Naive thymus-derived CD4-positive, alpha-beta T cell (primary cell): ENCODE data around the gene DOLK. TPM values are rescaled to one million over a fixed set of nuclear protein-coding genes. Genes with fewer than 3 reads are reported as not detected.

Experiments
- ATAC-seq: fragments of 150-1000 bp; cut with Tn5 transposase; 2 replicates; pipeline ENCODE4 v1.10.0; 2021; ENCODE audit warnings: mild to moderate bottlenecking, moderate library complexity
- CTCF ChIA-PET: fragments of 350-600 bp; sonication (Branson Sonifier 250); formaldehyde crosslinking; loops from one replicate; lab custom pipeline; 2021; ENCODE audit warnings: antibody characterized with exemption; lab: Charles Lee
- POLR2A ChIA-PET: fragments of 350-600 bp; sonication (Branson Sonifier 250); formaldehyde crosslinking; loops from one replicate; lab custom pipeline; 2021; ENCODE audit warnings: antibody characterized with exemption, inconsistent platforms; lab: Charles Lee
- DNase-seq, 9 donors: peaks; one replicate each; pipeline versions ENCODE4 v3.0.0 to v3.0.0-alpha.2; 2020 to 2022; ENCODE audit warnings: mixed read lengths in 1 of 9
- H3K27ac ChIP-seq: one replicate; pipeline ENCODE4 v1.7.0; 2013; ENCODE audit warnings: mild to moderate bottlenecking, low read depth, low read length, moderate library complexity
- H3K27me3 ChIP-seq, 2 donors: one replicate each; pipeline ENCODE4 v1.7.0; 2013; ENCODE audit warnings: low read length in 2 of 2, mild to moderate bottlenecking in 2 of 2, moderate library complexity in 2 of 2; ENCODE audit not compliant: control insufficient read depth in 2 of 2, insufficient read depth in 2 of 2
- H3K36me3 ChIP-seq, 3 experiments: 1 replicate in 2 of 3; 2 replicates in 1 of 3; pipeline ENCODE4 v1.7.0; 2013; ENCODE audit warnings: low read length in 3 of 3, mild to moderate bottlenecking in 3 of 3, moderate library complexity in 1 of 3; ENCODE audit not compliant: insufficient read depth in 3 of 3, control insufficient read depth in 2 of 3
- H3K4me1 ChIP-seq, 2 donors: one replicate each; pipeline ENCODE4 v1.7.0; 2013; ENCODE audit warnings: low read length in 2 of 2, mild to moderate bottlenecking in 2 of 2, moderate library complexity in 1 of 2; ENCODE audit not compliant: control insufficient read depth in 2 of 2, insufficient read depth in 2 of 2
- H3K4me3 ChIP-seq: 2 replicates; pipeline ENCODE4 v1.7.0; 2013; ENCODE audit warnings: mild to moderate bottlenecking, low read length
- H3K9me3 ChIP-seq, 3 experiments: 1 replicate in 2 of 3; 2 replicates in 1 of 3; pipeline ENCODE4 v1.7.0; 2013; ENCODE audit warnings: low read length in 3 of 3; ENCODE audit not compliant: control insufficient read depth in 2 of 3
- H3K27ac Mint-ChIP-seq, 9 donors: one replicate each; pipeline ENCODE4 v1.8.0; 2020 to 2022; ENCODE audit warnings: mixed read lengths in 9 of 9, mild to moderate bottlenecking in 8 of 9, moderate library complexity in 5 of 9, inconsistent platforms in 2 of 9
- H3K27me3 Mint-ChIP-seq, 5 donors: one replicate each; pipeline ENCODE4 v1.8.0; 2021 to 2022; ENCODE audit warnings: mixed read lengths in 5 of 5, mild to moderate bottlenecking in 1 of 5
- H3K36me3 Mint-ChIP-seq, 5 donors: one replicate each; pipeline ENCODE4 v1.8.0; 2020 to 2022; ENCODE audit warnings: mixed read lengths in 5 of 5, mild to moderate bottlenecking in 3 of 5, inconsistent platforms in 1 of 5
- H3K4me1 Mint-ChIP-seq, 7 donors: one replicate each; pipeline ENCODE4 v1.8.0; 2020 to 2022; ENCODE audit warnings: mixed read lengths in 7 of 7, mild to moderate bottlenecking in 3 of 7, inconsistent platforms in 1 of 7
- H3K4me3 Mint-ChIP-seq, 10 donors: one replicate each; pipeline ENCODE4 v1.8.0; 2020 to 2022; ENCODE audit warnings: mild to moderate bottlenecking in 10 of 10, mixed read lengths in 10 of 10, moderate library complexity in 6 of 10, inconsistent platforms in 2 of 10
- H3K9me3 Mint-ChIP-seq, 11 donors: one replicate each; pipeline ENCODE4 v1.8.0; 2020 to 2022; ENCODE audit warnings: mixed read lengths in 11 of 11, mild to moderate bottlenecking in 4 of 11, inconsistent platforms in 1 of 11, moderate library complexity in 1 of 11
- intact Hi-C, 2 donors: fragments of 100-400 bp; cut with micrococcal nuclease; formaldehyde crosslinking; loops; one replicate each; pipeline ENCODE4 v1.15.1; 2023
- polyA plus RNA-seq, 2 donors: library from polyadenylated mRNA; unstranded; fragments of 300-500 nt; fragmentation: Illumina TruSeq; gene quantifications; one replicate each; pipeline ENCODE4 v1.2.3, GENCODE V29; 2021
- total RNA-seq, 6 experiments: library from RNA in 5 of 6; stranded (reverse) in 5 of 6; gene quantifications; 1 replicate in 5 of 6; 2 replicates in 1 of 6; pipeline ENCODE4 v1.2.3 and lab custom pipeline; 2021 to 2026

DOLK gene
- total and polyA plus RNA-seq, 7 experiments from 2014 or later = 6.0 to 12.8 (median 9.5) TPM

DNA sequence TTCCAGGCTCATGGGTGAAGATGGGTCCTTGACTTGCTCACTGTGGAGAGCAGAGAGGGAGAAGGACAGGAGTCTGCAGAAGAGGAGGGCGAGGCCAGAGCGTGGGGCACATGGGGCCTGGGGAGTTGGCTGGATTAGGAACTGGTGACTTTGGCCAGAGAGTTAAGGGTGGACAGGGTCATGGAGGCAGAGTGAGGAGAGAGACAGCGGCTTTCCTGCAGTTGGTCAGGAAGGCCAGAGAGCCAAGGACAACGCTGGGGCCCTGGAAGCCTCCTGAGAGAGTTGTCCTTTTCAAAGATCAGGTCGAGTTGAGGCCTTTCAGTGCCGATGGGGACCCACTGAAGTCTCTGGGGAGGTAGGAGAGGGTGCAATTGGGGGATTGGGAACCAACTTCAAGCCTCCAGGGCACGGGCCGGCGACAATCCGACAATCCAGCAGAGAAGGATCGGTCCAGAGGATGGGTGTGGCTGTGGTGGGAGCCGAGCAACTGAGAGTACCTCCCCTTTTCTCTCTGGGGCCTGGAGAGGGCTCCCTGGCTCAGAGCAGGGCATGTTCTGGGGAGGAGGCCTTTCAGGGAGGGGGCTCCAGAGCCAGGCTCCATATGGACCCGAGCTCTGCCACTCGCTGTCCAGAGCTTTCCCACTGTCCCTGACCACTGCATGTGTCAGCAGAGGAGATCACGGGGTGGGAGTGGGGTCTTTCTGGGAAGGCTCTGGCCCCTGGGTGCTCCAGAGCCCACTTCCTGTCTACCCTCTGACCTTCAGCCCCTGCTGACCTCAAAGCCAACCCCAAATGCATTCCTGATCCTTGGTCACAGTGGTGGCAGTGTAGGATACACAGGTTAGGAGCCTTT lies 34.1 kb downstream of the DOLK start:
- no peaks in the 10 kb centered on the region for H3K9me3 Mint-ChIP-seq
- intact Hi-C loops = no loop called here
- Histone ChIP-seq H3K36me3 (peaks cover 2 to 61% (median 26%) of the 10 kb centered on the region in 3 experiments), H3K9me3 (no peaks in the 10 kb centered on the region), H3K27me3 (no peaks in the 10 kb centered on the region), H3K4me1 (peaks cover 1 to 42% of the 10 kb centered on the region in 2 donors), H3K27ac (peak overlapping the region; percentile 12), H3K4me3 (no peak overlapping the region)
- peak overlapping the region in 8 of 10 donors; percentile 8 to 80 (median 33) for H3K4me3 Mint-ChIP-seq
- CTCF ChIA-PET = no interaction called here
- H3K4me1 Mint-ChIP-seq = peaks cover 30 to 58% (median 48%) of the 10 kb centered on the region in 7 donors
- no peak for ATAC-seq
- peak overlapping the region; percentile 57 to 92 (median 82) for H3K27ac Mint-ChIP-seq
- no peaks in the 10 kb centered on the region for H3K27me3 Mint-ChIP-seq
- POLR2A ChIA-PET = interaction anchor here (2.0 kb wide), 1 partner anchor 11 kb away, joined by 7 read pairs; no protein-coding TSS in a partner anchor
- DNase-seq = no peak
- peaks cover 10 to 35% (median 21%) of the 10 kb centered on the region in 5 donors for H3K36me3 Mint-ChIP-seq

DNA sequence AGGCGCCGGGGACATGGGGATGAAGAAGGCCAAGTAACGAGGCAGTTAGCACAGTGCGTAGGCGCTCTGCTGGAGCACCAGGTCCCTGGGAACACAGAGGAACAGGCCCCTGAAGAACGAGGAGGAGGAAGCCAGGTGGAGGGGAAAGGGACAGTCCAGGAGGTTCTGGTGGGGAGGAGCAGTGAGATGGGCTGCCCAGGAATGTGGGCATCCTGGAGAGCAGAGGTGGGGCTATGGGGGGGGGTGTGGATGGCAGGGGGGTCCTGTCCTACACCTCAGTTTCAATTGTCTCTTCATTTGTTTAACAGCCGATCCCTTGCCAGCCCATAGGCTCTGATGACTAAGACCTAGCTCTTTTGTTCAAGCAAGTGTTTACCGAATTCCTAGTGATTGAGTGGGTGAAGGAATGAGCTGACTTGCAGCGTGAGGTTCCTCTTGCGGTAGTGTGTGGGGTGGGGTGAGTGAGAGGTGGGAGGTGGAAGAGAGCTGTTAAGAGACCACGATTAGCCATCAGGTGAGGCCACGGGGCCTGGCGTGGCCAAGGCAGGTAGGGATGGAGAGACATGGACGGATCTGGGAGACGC lies 35.0 kb downstream of the DOLK start:
- H3K36me3 ChIP-seq = peaks cover 10 to 61% (median 29%) of the 10 kb centered on the region in 3 experiments
- peaks cover 32 to 60% (median 45%) of the 10 kb centered on the region in 7 donors for H3K4me1 Mint-ChIP-seq
- peak overlapping the region; percentile 71 to 92 (median 82) for H3K27ac Mint-ChIP-seq
- H3K4me1 ChIP-seq = peaks cover 5 to 42% of the 10 kb centered on the region in 2 donors
- no peaks in the 10 kb centered on the region for H3K27me3 ChIP-seq
- H3K27ac ChIP-seq = peak overlapping the region; percentile 10
- DNase-seq (peak in 1 of 9 donors; percentile 50), ATAC-seq (no peak)
- intact Hi-C loops = no loop called here
- H3K9me3 Mint-ChIP-seq = no peaks in the 10 kb centered on the region
- H3K4me3 Mint-ChIP-seq = peak overlapping the region; percentile 3 to 80 (median 28)
- H3K36me3 Mint-ChIP-seq = peaks cover 13 to 40% (median 23%) of the 10 kb centered on the region in 5 donors
- no peaks in the 10 kb centered on the region for H3K27me3 Mint-ChIP-seq
- POLR2A ChIA-PET = interaction anchor here (2.0 kb wide), 1 partner anchor 10 kb away, joined by 7 read pairs; no protein-coding TSS in a partner anchor
- CTCF ChIA-PET = no interaction called here
- no peak overlapping the region for H3K4me3 ChIP-seq
- H3K9me3 ChIP-seq = no peaks in the 10 kb centered on the region

DNA sequence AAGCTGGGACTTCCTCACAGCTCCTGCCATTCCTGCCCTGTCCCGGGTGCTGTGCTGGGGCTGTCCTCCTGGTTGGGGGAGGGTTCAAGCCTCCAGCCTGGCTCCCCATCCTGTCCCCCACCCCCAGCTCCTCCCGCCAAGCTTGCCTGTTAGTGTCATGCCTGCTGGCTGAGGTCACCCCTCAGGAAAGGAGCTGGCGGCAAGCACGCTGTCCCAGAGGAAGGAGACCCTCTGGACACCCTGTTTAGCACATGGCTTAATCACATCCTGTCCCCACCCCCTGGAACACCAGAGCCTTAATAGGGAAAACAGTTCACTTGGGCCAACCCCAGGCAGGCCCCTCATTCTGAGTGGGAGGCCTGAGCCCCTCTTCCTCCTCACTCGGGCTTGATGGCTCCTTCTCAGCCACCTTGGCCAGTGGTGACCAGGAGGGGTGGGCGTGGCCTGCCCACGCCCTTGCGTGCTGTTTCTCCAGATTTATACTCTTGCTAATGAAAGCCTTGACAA lies 35.8 kb downstream of the DOLK start:
- no peak overlapping the region for H3K4me3 ChIP-seq
- intact Hi-C loops = no loop called here
- Mint-ChIP-seq H3K4me1 (peaks cover 32 to 67% (median 48%) of the 10 kb centered on the region in 7 donors), H3K27me3 (no peaks in the 10 kb centered on the region), H3K4me3 (peak overlapping the region in 5 of 10 donors; percentile 12 to 80 (median 25)), H3K36me3 (peaks cover 15 to 38% (median 24%) of the 10 kb centered on the region in 5 donors), H3K9me3 (no peaks in the 10 kb centered on the region), H3K27ac (peak overlapping the region in 8 of 9 donors; percentile 38 to 85 (median 78))
- CTCF ChIA-PET = interaction anchor here (1.0 kb wide), 1 partner anchor 17 kb away, joined by 3 read pairs; no protein-coding TSS in a partner anchor
- H3K9me3 ChIP-seq = no peaks in the 10 kb centered on the region
- H3K27me3 ChIP-seq = no peaks in the 10 kb centered on the region
- peaks cover 10 to 60% (median 29%) of the 10 kb centered on the region in 3 experiments for H3K36me3 ChIP-seq
- ATAC-seq = no peak
- H3K27ac ChIP-seq = peak overlapping the region; percentile 10
- POLR2A ChIA-PET = interaction anchor here (2.0 kb wide), 1 partner anchor 9 kb away, joined by 7 read pairs; no protein-coding TSS in a partner anchor
- no peak for DNase-seq
- peaks cover 5 to 42% of the 10 kb centered on the region in 2 donors for H3K4me1 ChIP-seq

DNA sequence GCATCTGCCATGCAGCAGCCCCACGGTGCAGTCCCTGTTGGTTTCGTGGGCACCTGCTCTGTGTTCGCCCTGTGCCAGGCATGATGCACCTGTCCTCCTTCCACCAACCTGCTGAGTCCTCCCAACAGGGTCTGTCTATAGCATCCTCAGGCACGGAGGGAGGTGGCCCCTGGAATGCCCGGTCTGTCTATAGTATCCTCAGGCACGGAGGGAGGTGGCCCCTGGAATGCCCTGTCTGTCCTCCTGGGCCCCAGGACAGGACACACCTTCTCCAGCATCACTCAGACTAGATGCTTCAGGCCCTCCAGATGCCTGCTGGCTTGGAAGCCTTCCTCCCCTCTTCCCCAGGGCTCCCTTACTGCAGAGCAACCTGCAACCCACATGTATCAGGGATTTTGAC lies 36.5 kb downstream of the DOLK start:
- Histone ChIP-seq H3K4me1 (peaks cover 5 to 42% of the 10 kb centered on the region in 2 donors), H3K27ac (peak overlapping the region; percentile 10), H3K36me3 (peaks cover 10 to 54% (median 23%) of the 10 kb centered on the region in 3 experiments), H3K9me3 (no peaks in the 10 kb centered on the region), H3K27me3 (no peaks in the 10 kb centered on the region), H3K4me3 (no peak overlapping the region)
- DNase-seq (no peak), ATAC-seq (no peak)
- H3K4me1 Mint-ChIP-seq = peaks cover 32 to 71% (median 51%) of the 10 kb centered on the region in 7 donors
- no peaks in the 10 kb centered on the region for H3K27me3 Mint-ChIP-seq
- H3K9me3 Mint-ChIP-seq = no peaks in the 10 kb centered on the region
- ChIA-PET POLR2A (no interaction called here), CTCF (interaction anchor here (1.0 kb wide), 1 partner anchor 17 kb away, joined by 3 read pairs; no protein-coding TSS in a partner anchor)
- intact Hi-C loops = no loop called here
- H3K27ac Mint-ChIP-seq = peak overlapping the region in 6 of 9 donors; percentile 69 to 84 (median 82)
- H3K4me3 Mint-ChIP-seq = peak overlapping the region in 6 of 10 donors; percentile 12 to 80 (median 32)
- H3K36me3 Mint-ChIP-seq = peaks cover 15 to 37% (median 21%) of the 10 kb centered on the region in 5 donors

DNA sequence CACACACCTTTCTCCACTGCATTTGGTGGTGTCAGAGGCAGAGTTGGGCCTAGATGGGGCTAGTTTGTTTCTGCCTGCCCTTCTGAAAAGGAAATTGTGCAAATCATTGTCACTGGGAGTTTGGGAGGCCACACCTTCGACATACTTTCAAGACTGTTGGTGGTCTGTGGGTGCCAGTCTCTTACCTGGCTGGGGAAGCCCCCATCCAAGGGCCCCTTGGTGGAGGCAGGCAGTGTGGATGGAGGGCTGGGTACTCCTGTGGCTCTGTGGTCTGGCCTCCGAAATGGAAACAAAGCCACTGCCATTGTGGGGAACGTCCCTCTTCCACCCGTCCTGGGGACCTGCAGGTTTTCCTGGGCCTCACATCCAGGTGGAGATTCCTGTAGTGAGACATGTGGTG lies 37.5 kb downstream of the DOLK start:
- no peak for ATAC-seq
- peaks cover 5 to 42% of the 10 kb centered on the region in 2 donors for H3K4me1 ChIP-seq
- ChIA-PET POLR2A (interaction anchor here (1.5 kb wide), 1 partner anchor 10 kb away, joined by 4 read pairs; no protein-coding TSS in a partner anchor), CTCF (interaction anchor here (2.0 kb wide), 1 partner anchor 46 kb away, joined by 12 read pairs; no protein-coding TSS in a partner anchor)
- H3K4me1 Mint-ChIP-seq = peaks cover 32 to 79% (median 59%) of the 10 kb centered on the region in 7 donors
- no peaks in the 10 kb centered on the region for H3K9me3 ChIP-seq
- H3K27ac Mint-ChIP-seq = peak overlapping the region in 5 of 9 donors; percentile 41 to 67 (median 43)
- no peaks in the 10 kb centered on the region for H3K27me3 ChIP-seq
- no peak overlapping the region for H3K27ac ChIP-seq
- H3K4me3 ChIP-seq = no peak overlapping the region
- H3K36me3 Mint-ChIP-seq = peaks cover 15 to 39% (median 21%) of the 10 kb centered on the region in 5 donors
- no peaks in the 10 kb centered on the region for H3K9me3 Mint-ChIP-seq
- intact Hi-C loops = no loop called here
- H3K36me3 ChIP-seq = peaks cover 10 to 50% (median 20%) of the 10 kb centered on the region in 3 experiments
- DNase-seq = no peak
- H3K4me3 Mint-ChIP-seq = peak overlapping the region in 1 of 10 donors; percentile 63
- H3K27me3 Mint-ChIP-seq = no peaks in the 10 kb centered on the region

DNA sequence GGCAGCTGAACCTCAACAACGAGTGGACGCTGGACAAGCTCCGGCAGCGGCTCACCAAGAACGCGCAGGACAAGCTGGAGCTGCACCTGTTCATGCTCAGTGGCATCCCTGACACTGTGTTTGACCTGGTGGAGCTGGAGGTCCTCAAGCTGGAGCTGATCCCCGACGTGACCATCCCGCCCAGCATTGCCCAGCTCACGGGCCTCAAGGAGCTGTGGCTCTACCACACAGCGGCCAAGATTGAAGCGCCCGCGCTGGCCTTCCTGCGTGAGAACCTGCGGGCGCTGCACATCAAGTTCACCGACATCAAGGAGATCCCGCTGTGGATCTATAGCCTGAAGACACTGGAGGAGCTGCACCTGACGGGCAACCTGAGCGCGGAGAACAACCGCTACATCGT lies 39.0 kb downstream of the DOLK start:
- Histone ChIP-seq H3K9me3 (no peaks in the 10 kb centered on the region), H3K27me3 (no peaks in the 10 kb centered on the region), H3K4me1 (peaks cover 12 to 36% of the 10 kb centered on the region in 2 donors), H3K4me3 (no peak overlapping the region), H3K36me3 (peaks cover 10 to 48% (median 19%) of the 10 kb centered on the region in 3 experiments), H3K27ac (no peak overlapping the region)
- H3K9me3 Mint-ChIP-seq = no peaks in the 10 kb centered on the region
- intact Hi-C loops = no loop called here
- peaks cover 15 to 39% (median 21%) of the 10 kb centered on the region in 5 donors for H3K36me3 Mint-ChIP-seq
- H3K4me1 Mint-ChIP-seq = peaks cover 32 to 77% (median 64%) of the 10 kb centered on the region in 7 donors
- ATAC-seq (no peak), DNase-seq (no peak)
- no peaks in the 10 kb centered on the region for H3K27me3 Mint-ChIP-seq
- H3K4me3 Mint-ChIP-seq = no peak overlapping the region
- CTCF ChIA-PET = interaction anchor here (0.6 to 2.0 kb wide), 3 partner anchors 26 to 114 kb away, joined by 3 to 12 read pairs (median 5); partner anchors contain the start of genes KYAT1 and LRRC8A
- POLR2A ChIA-PET = interaction anchor here (1.0 to 1.5 kb wide), 2 partner anchors 8 to 19 kb away, joined by 3 to 4 read pairs; no protein-coding TSS in a partner anchor
- peak overlapping the region in 4 of 9 donors; percentile 12 to 49 (median 30) for H3K27ac Mint-ChIP-seq
